ENCODE measurements around the gene SMKR1. TPM values are rescaled to one million over a fixed set of nuclear protein-coding genes. Genes with fewer than 3 reads are reported as not detected.

Gene SMKR1
- polyA plus RNA-seq, 3 donors: not detected

- H3K9me3 Mint-ChIP-seq: no peaks in the 10 kb centered on the region
- H4K20me1 ChIP-seq (ENCODE audit: insufficient read depth, low read length): no peaks in the 10 kb centered on the region
- H3K4me3 ChIP-seq (replicated peaks in 1 of 3; ENCODE audit: low read depth in 2 of 3, low read length in 3 of 3): no peak overlapping the region
- DNase-seq: no peak
- no peaks in the 10 kb centered on the region for H3K36me3 Mint-ChIP-seq
- H3K4me1 Mint-ChIP-seq: no peaks in the 10 kb centered on the region
- H3K9ac ChIP-seq (ENCODE audit: insufficient read depth, low read length, poor library complexity, severe bottlenecking): no peak overlapping the region
- no peaks in the 10 kb centered on the region for H3K27me3 ChIP-seq (ENCODE audit: control insufficient read depth in 2 of 2, insufficient read depth in 2 of 2, low read length in 2 of 2)
- no peak overlapping the region for H3K4me3 Mint-ChIP-seq
- H3K9me3 ChIP-seq (replicated peaks in 1 of 2; ENCODE audit: control insufficient read depth in 1 of 2, insufficient read depth in 1 of 2, low read length in 2 of 2): no peaks in the 10 kb centered on the region
- no peak overlapping the region for H2AFZ ChIP-seq (ENCODE audit: insufficient read depth, low read depth, low read length, poor library complexity, severe bottlenecking)
- no peak for TF ChIP-seq CTCF (IDR thresholded peaks at IDR 0.05)
- intact Hi-C loops (cut with micrococcal nuclease): no loop called here
- no peak overlapping the region for H3K27ac Mint-ChIP-seq
- H3K36me3 ChIP-seq (replicated peaks in 1 of 2; ENCODE audit: control insufficient read depth in 1 of 2, insufficient read depth in 2 of 2, low read length in 2 of 2): no peaks in the 10 kb centered on the region
- H3K79me2 ChIP-seq (ENCODE audit: insufficient read depth, low read length): no peaks in the 10 kb centered on the region
- no CpG with 5 or more reads among the region's 5 CpGs for WGBS (ENCODE audit: insufficient coverage)
- H3K27me3 Mint-ChIP-seq (ENCODE audit: low read depth in 3 of 3): peaks cover 1 to 7% (median 4%) of the 10 kb centered on the region in 3 donors
- H3K4me1 ChIP-seq (ENCODE audit: control insufficient read depth in 1 of 2, insufficient read depth in 2 of 2, low read length in 2 of 2): no peaks in the 10 kb centered on the region
- no peak overlapping the region for H3K4me2 ChIP-seq (replicated peaks; ENCODE audit: extremely low read depth, low read length, poor library complexity, severe bottlenecking)
- no peak overlapping the region for H3K27ac ChIP-seq (ENCODE audit: low read depth in 1 of 2, low read length in 2 of 2)
These were observed 42.4 kb downstream of the SMKR1 start for GRCh38 chr7:129544700-129545099.

GRCh38 chr7:129550693-129551360, 48.5 kb downstream of the SMKR1 start:
- Mint-ChIP-seq H3K9me3 (no peaks in the 10 kb centered on the region), H3K27me3 (ENCODE audit: low read depth in 3 of 3) (peaks cover 15 to 24% (median 18%) of the 10 kb centered on the region in 3 donors), H3K4me3 (no peak overlapping the region), H3K4me1 (peaks cover 4% of the 10 kb centered on the region), H3K27ac (no peak overlapping the region), H3K36me3 (no peaks in the 10 kb centered on the region)
- Histone ChIP-seq H3K36me3 (replicated peaks in 1 of 2; ENCODE audit: control insufficient read depth in 1 of 2, insufficient read depth in 2 of 2, low read length in 2 of 2) (no peaks in the 10 kb centered on the region), H3K4me3 (replicated peaks in 1 of 3; ENCODE audit: low read depth in 2 of 3, low read length in 3 of 3) (no peak overlapping the region), H4K20me1 (ENCODE audit: insufficient read depth, low read length) (no peaks in the 10 kb centered on the region), H3K27me3 (ENCODE audit: control insufficient read depth in 2 of 2, insufficient read depth in 2 of 2, low read length in 2 of 2) (no peaks in the 10 kb centered on the region), H3K9ac (ENCODE audit: insufficient read depth, low read length, poor library complexity, severe bottlenecking) (no peak overlapping the region), H3K27ac (ENCODE audit: low read depth in 1 of 2, low read length in 2 of 2) (no peak overlapping the region), H3K9me3 (replicated peaks in 1 of 2; ENCODE audit: control insufficient read depth in 1 of 2, insufficient read depth in 1 of 2, low read length in 2 of 2) (no peaks in the 10 kb centered on the region), H3K4me1 (ENCODE audit: control insufficient read depth in 1 of 2, insufficient read depth in 2 of 2, low read length in 2 of 2) (peaks cover 0 to 4% of the 10 kb centered on the region in 2 donors), H3K79me2 (ENCODE audit: insufficient read depth, low read length) (no peaks in the 10 kb centered on the region), H2AFZ (ENCODE audit: insufficient read depth, low read depth, low read length, poor library complexity, severe bottlenecking) (no peak overlapping the region), H3K4me2 (replicated peaks; ENCODE audit: extremely low read depth, low read length, poor library complexity, severe bottlenecking) (no peak overlapping the region)
- no peak for DNase-seq
- TF ChIP-seq CTCF (IDR thresholded peaks at IDR 0.05): no peak
- intact Hi-C loops (cut with micrococcal nuclease): no loop called here
- 92% methylated on average over 4 of the region's 13 CpGs for WGBS (ENCODE audit: insufficient coverage)
